Middle frontal gyrus (tissue), 1 donor: ENCODE results near the gene S100A8.
"Not testable (repeated sequence)": the region's sequence is repeated elsewhere in the genome, so short reads cannot be mapped to it uniquely, and the experiment has no call there.

ENCODE experiments used
- DNase-seq: peaks from one replicate; pipeline ENCODE4 v3.0.0-alpha.2; 2015; ENCODE audit warnings: low spot score; ENCODE audit errors: extremely low spot score

S100A8 gene

GRCh38 chr1:153417136-153417888 is 26.4 kb upstream of the S100A8 start:
- DNase-seq, result no peak

GRCh38 chr1:153415850-153416570 is 25.1 kb upstream of the S100A8 start, which contains the start of gene S100A7A:
Gene S100A7A (plus strand): TSS chr1:153416520. CDS start chr1:153418083, 1,563 bp downstream.
- DNase-seq, result no peak

- DNase-seq, result not testable (repeated sequence)
Observed at GRCh38 chr1:153413961-153414360, 23.1 kb upstream of the S100A8 start.

- not testable (repeated sequence) for DNase-seq
Observed at GRCh38 chr1:153407274-153407673, 16.4 kb upstream of the S100A8 start.

GRCh38 chr1:153405825-153406599 is 15.1 kb upstream of the S100A8 start:
- not testable (repeated sequence) for DNase-seq

- no peak for DNase-seq
Observed at GRCh38 chr1:153404768-153405167, 13.9 kb upstream of the S100A8 start.

GRCh38 chr1:153404086-153404635 is 13.3 kb upstream of the S100A8 start:
- no peak for DNase-seq

- no peak for DNase-seq
Observed at GRCh38 chr1:153403421-153404085, 12.7 kb upstream of the S100A8 start.

- DNase-seq, result no peak
Observed at GRCh38 chr1:153402226-153402625, 11.4 kb upstream of the S100A8 start.

GRCh38 chr1:153401461-153401860 is 10.6 kb upstream of the S100A8 start:
- no peak for DNase-seq

- DNase-seq, result no peak
Observed at GRCh38 chr1:153400244-153400643, 9.4 kb upstream of the S100A8 start.

- DNase-seq, result no peak
Observed at GRCh38 chr1:153399401-153400055, 8.7 kb upstream of the S100A8 start.

- no peak for DNase-seq
Observed at GRCh38 chr1:153397924-153398651, 7.2 kb upstream of the S100A8 start.

GRCh38 chr1:153397051-153397923 is 6.4 kb upstream of the S100A8 start:
- DNase-seq, result no peak

- no peak for DNase-seq
Observed at GRCh38 chr1:153396461-153396860, 5.6 kb upstream of the S100A8 start.

GRCh38 chr1:153395776-153396175 is 4.9 kb upstream of the S100A8 start:
- DNase-seq, result no peak

- DNase-seq, result no peak
Observed at GRCh38 chr1:153395136-153395685, 4.3 kb upstream of the S100A8 start.

GRCh38 chr1:153394391-153394790 is 3.5 kb upstream of the S100A8 start:
- DNase-seq, result no peak

GRCh38 chr1:153393926-153394325 is 3.1 kb upstream of the S100A8 start:
- no peak for DNase-seq
